Brain microvascular endothelial cell (primary cell): ENCODE measurements around the gene TRAP1.

ENCODE experiments used
- DNase-seq: peaks from one replicate; pipeline ENCODE4 v3.0.0-alpha.2; 2020
- H3K27ac ChIP-seq: fragments of 250-450 bp; sonication (Bioruptor Pico); 2 replicates; pipeline ENCODE4 v1.5.1; 2020; ENCODE audit warnings: mild to moderate bottlenecking, moderate library complexity
- H3K27me3 ChIP-seq: fragments of 250-450 bp; sonication (Bioruptor Pico); replicated peaks from 2 replicates; pipeline ENCODE4 v1.5.1; 2020; ENCODE audit warnings: mild to moderate bottlenecking
- H3K36me3 ChIP-seq: fragments of 250-450 bp; sonication (Bioruptor Pico); replicated peaks from 2 replicates; pipeline ENCODE4 v1.5.1; 2020; ENCODE audit warnings: mild to moderate bottlenecking
- H3K4me3 ChIP-seq: 2 replicates; pipeline ENCODE4 v1.5.1; 2011; ENCODE audit warnings: low read depth, mild to moderate bottlenecking, control low read depth, low read length, moderate library complexity
- in situ Hi-C: cut with HindIII; loops from 2 replicates; pipeline ENCODE4 v1.10.0; 2017; ENCODE audit warnings: low sequenced_read_pairs, low pct_ligation_motif_present
- TF ChIP-seq, protein P1 (sequence below): IDR thresholded peaks from 2 replicates; pipeline ENCODE4 v1.5.1; 2011; ENCODE audit warnings: low read depth, mild to moderate bottlenecking, moderate library complexity, low read length, control low read depth, inconsistent platforms; ENCODE audit errors: missing control alignments

TRAP1 gene

DNA sequence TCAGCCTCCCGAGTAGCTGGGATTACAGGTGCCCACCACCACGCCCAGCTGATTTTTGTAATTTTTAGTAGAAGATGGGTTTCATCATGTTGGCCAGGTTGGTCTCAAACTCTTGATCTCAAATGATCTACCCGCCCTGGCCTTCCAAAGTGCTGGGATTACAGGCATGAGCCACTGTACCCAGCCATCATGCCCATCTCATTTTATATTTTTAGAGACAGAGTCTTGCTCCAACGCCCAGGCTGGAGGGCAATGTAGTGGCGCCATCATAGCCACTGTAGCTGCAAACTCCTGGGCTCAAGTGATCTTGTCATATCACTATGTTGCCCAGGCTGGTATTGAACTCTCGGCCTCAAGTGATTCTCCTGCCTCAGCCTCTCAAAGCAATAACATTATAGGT lies 43.2 kb upstream of the TRAP1 start:
- TF ChIP-seq, protein P1, sequence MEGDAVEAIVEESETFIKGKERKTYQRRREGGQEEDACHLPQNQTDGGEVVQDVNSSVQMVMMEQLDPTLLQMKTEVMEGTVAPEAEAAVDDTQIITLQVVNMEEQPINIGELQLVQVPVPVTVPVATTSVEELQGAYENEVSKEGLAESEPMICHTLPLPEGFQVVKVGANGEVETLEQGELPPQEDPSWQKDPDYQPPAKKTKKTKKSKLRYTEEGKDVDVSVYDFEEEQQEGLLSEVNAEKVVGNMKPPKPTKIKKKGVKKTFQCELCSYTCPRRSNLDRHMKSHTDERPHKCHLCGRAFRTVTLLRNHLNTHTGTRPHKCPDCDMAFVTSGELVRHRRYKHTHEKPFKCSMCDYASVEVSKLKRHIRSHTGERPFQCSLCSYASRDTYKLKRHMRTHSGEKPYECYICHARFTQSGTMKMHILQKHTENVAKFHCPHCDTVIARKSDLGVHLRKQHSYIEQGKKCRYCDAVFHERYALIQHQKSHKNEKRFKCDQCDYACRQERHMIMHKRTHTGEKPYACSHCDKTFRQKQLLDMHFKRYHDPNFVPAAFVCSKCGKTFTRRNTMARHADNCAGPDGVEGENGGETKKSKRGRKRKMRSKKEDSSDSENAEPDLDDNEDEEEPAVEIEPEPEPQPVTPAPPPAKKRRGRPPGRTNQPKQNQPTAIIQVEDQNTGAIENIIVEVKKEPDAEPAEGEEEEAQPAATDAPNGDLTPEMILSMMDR, result no peak
- Histone ChIP-seq H3K27ac (no peak overlapping the region), H3K4me3 (no peak overlapping the region), H3K36me3 (peaks cover 13% of the 10 kb centered on the region), H3K27me3 (no peaks in the 10 kb centered on the region)
- in situ Hi-C loops, result no loop called here
- no peak for DNase-seq

DNA sequence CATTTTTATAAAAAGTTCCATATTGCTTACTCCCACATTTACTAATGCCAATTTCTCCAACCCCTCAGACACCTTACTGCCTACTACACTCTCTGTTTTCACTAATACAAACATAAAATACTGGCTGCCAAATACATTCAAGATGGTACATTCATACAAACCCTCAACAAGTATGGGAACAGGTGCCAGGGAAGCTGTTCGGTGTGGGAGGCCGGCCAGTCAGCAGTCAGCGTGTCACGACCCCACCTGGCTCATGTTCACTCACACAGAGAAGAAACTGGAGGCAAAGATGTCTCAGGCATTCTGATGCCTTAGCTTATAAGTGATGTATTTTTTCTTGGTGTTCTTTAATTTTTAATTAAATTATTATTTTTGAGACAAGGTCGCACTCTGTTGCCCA lies 42.4 kb upstream of the TRAP1 start:
- H3K4me3 ChIP-seq, result no peak overlapping the region
- H3K27me3 ChIP-seq, result no peaks in the 10 kb centered on the region
- H3K27ac ChIP-seq, result no peak overlapping the region
- H3K36me3 ChIP-seq, result peaks cover 13% of the 10 kb centered on the region
- DNase-seq, result no peak
- TF ChIP-seq, protein P1, result no peak
- in situ Hi-C loops, result no loop called here

DNA sequence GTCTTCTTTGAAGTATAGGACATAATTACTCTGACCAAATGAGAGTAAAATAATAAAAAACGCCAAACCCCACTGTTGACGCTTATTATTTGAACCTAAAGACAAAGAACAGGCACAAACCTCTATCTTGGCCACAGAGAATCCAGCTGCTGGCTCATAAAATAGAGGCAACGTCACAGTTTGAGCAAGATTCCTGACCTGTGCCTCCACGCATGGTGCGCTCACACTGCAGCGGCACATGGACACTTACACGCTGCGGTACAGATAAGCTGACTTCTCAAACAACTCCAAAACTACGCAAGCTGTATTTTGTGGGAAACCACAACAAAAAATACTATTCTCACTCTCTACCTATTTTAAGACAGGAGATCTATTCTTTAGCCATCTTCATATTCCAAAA lies 38.8 kb upstream of the TRAP1 start:
- Histone ChIP-seq H3K27ac (no peak overlapping the region), H3K4me3 (no peak overlapping the region), H3K27me3 (no peaks in the 10 kb centered on the region), H3K36me3 (peaks cover 10% of the 10 kb centered on the region)
- in situ Hi-C loops, result no loop called here
- TF ChIP-seq, protein P1, result no peak
- DNase-seq, result no peak

DNA sequence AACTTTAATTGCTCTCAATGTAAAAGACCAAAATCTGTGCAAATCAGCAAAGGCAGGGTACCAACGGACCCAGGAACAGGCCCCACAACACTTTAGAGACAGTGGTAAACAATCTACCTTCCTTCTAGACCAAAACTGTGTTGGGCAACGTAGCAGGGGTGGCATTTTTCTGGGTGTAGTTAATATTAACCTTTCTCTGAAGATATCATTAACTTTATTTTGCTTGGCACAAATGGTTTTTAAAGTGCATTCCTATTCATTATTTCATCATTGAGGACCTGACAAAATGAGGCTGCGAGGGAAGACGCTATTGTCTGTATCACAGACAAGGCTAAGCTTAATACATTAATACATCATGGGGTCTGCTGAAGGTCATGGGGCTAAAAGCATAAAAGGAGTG lies 37.9 kb upstream of the TRAP1 start:
- H3K27ac ChIP-seq, result no peak overlapping the region
- no peaks in the 10 kb centered on the region for H3K27me3 ChIP-seq
- H3K4me3 ChIP-seq, result no peak overlapping the region
- no peak for DNase-seq
- H3K36me3 ChIP-seq, result peaks cover 14% of the 10 kb centered on the region
- TF ChIP-seq, protein P1, result no peak
- in situ Hi-C loops, result no loop called here

DNA sequence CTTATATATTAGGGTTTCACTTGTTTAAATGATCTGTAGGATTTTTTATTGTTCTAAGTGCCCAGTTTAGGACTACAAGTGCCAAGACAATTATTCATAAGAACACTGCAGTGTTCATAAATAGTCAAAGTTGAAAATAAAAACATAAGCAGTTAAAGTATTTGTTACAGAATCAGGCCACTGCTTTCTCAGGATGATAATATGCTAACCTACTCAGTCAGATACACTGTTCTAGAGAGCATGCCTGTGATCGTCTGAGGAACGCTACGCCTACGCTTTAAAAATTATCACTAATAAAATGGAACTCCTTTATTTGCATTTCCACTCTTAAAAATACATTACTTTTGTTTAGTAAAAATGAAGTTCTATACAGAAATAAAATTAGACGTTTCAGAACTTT lies 37.4 kb upstream of the TRAP1 start:
- DNase-seq, result no peak
- in situ Hi-C loops, result no loop called here
- Histone ChIP-seq H3K27me3 (no peaks in the 10 kb centered on the region), H3K4me3 (no peak overlapping the region), H3K27ac (no peak overlapping the region), H3K36me3 (peaks cover 14% of the 10 kb centered on the region)
- TF ChIP-seq, protein P1, result no peak

DNA sequence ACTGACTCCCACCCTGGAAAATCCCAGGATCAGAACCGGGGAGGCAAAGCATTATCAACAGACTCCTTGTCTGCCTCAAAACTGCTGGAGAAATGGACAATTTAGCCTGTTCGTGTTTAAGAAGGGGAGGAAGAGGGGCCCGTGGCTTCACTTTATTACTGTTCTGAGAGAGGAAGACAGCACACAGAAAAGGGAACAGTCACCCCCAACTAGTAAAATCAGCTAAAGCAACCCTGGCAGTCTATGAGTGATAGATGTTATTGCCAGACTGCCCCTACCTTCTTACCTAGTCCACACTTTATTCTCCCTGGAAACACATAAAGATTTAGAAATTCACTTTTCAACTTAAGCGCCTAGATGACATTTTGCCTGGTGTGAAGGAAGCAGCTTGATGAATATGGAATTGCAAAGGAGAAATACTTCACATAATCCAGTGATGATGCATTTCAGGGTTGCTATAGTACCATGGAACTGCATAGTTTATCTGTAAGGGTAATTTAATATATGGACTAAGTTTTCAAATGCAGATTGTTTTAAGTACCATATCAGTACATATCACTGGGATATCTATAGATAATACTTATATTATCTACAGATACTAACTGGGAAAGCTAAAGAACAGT lies 36.9 kb upstream of the TRAP1 start:
- H3K27me3 ChIP-seq, result no peaks in the 10 kb centered on the region
- H3K27ac ChIP-seq, result no peak overlapping the region
- DNase-seq, result no peak
- in situ Hi-C loops, result no loop called here
- TF ChIP-seq, protein P1, result no peak
- peaks cover 14% of the 10 kb centered on the region for H3K36me3 ChIP-seq
- no peak overlapping the region for H3K4me3 ChIP-seq
